ENCODE data around the gene E2F4. TPM values are rescaled to one million over a fixed set of nuclear protein-coding genes. Genes with fewer than 3 reads are reported as not detected.
A peak's percentile ranks its signal among the peaks of the same experiment; 100 is the strongest.

Gene E2F4
- total and polyA plus RNA-seq, 9 of the 15 experiments (the other 6 are each of a cell fraction or from before 2014, with no cell fraction given): 9.7 to 139 (median 106) TPM

DNA sequence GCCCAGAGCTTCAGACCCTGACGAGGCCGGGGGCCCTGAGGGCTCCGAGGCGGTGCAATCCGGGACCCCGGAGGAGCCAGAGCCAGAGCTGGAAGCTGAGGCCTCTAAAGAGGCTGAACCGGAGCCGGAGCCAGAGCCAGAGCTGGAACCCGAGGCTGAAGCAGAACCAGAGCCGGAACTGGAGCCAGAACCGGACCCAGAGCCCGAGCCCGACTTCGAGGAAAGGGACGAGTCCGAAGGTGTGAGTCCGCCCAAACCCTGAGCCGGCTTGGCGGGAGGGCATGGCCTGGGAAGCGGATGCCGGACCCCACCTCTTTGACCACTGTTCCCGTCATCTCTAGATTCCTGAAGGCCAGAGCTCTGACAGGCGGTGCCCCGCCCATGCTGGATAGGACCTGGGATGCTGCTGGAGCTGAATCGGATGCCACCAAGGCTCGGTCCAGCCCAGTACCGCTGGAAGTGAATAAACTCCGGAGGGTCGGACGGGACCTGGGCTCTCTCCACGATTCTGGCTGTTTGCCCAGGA lies 17.2 kb upstream of the E2F4 start:
- H3K79me2 ChIP-seq (ENCODE audit: control insufficient read depth, insufficient read depth, low read length): no peaks in the 10 kb centered on the region
- H3K9ac ChIP-seq (ENCODE audit: insufficient read depth in 1 of 2, low read depth in 2 of 2, low read length in 2 of 2): 0 out of 4 replicates have a peak overlapping the region, but pooled peaks of 1 of the 2 experiments have one; percentile 13
- ChIA-PET POLR2A (interaction anchor here (0.6 to 1.2 kb wide), 3 partner anchors 24 to 268 kb away, joined by 3 read pairs; partner anchors contain the start of genes B3GNT9 and CES4A), CTCF (ENCODE audit: low intra/inter-chr PET ratio) (no interaction called here)
- ATAC-seq: no peak
- in situ Hi-C loops (cut with MboI) (loop anchor here (25.0 kb wide), 1 partner anchor 212 kb away; the partner anchor contains the start of gene CES3), intact Hi-C loops (cut with micrococcal nuclease) (no loop called here)
- 94% methylated on average over 22 of the region's 31 CpGs for WGBS (ENCODE audit: insufficient coverage, low coverage, missing lambda C conversion rate)
- H3K4me3 ChIP-seq: no peak overlapping the region
- no peaks in the 10 kb centered on the region for H3K36me3 ChIP-seq (ENCODE audit: control insufficient read depth, insufficient read depth, low read length)
- H3K27me3 ChIP-seq (ENCODE audit: control insufficient read depth in 2 of 2, insufficient read depth in 2 of 2, low read length in 2 of 2): no peaks in the 10 kb centered on the region
- H3K9me1 ChIP-seq (ENCODE audit: control insufficient read depth, insufficient read depth, low read length): no peaks in the 10 kb centered on the region
- no peak for FAIRE-seq
- BruUV-seq (replicated peaks): no TSS peak
- no peaks in the 10 kb centered on the region for H4K20me1 ChIP-seq (replicated peaks; ENCODE audit: control insufficient read depth, insufficient read depth, low read length)
- TF ChIP-seq NFIC (IDR thresholded peaks at IDR 0.05) (0 out of 2 replicates have a peak, but pooled peaks have one; percentile 11), MLX (CRISPR knock-in tag; conservative IDR thresholded peaks at IDR 0.05) (no peak)
- DNase-seq (ENCODE audit: extremely low read depth in 1 of 4, low spot score in 3 of 4): no peak
- H3K4me2 ChIP-seq (ENCODE audit: insufficient read depth, low read length): no peak overlapping the region
- H3K27ac ChIP-seq (ENCODE audit: extremely low read depth, low read depth, low read length): no peak overlapping the region
- H3K4me1 ChIP-seq (replicated peaks in 1 of 2; ENCODE audit: control insufficient read depth in 2 of 2, insufficient read depth in 2 of 2, low read length in 2 of 2): peaks cover 16 to 55% of the 10 kb centered on the region in 2 experiments; a peak in 4 of 5 replicates
- H2AFZ ChIP-seq (ENCODE audit: low read depth, low read length): no peak overlapping the region
- no peaks in the 10 kb centered on the region for H3K9me3 ChIP-seq (replicated peaks; ENCODE audit: control insufficient read depth, insufficient read depth, low read depth, low read length)

DNA sequence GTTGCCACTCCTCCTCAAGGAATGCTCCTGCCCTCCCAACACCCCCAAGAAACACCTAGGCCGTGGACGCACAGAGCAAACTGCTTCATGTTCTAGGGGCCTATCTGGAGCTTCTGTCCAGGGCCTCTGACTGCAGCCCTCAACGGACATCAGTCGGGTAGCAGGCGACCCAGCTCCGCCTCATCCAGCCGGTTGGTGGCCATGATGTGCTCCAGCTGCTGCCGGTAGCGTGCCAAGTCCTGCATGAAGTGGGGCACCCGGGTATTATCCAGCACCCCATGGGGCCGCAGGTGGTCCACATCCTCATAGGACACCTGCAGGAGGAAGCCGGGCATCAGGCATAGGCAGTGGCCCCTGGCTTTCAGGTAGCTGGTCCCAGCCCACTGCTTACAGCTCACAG lies 15.3 kb upstream of the E2F4 start:
- peaks cover 2 to 48% of the 10 kb centered on the region in 2 experiments; a peak in 4 of 5 replicates for H3K4me1 ChIP-seq (replicated peaks in 1 of 2; ENCODE audit: control insufficient read depth in 2 of 2, insufficient read depth in 2 of 2, low read length in 2 of 2)
- no peaks in the 10 kb centered on the region for H3K36me3 ChIP-seq (ENCODE audit: control insufficient read depth, insufficient read depth, low read length)
- H3K9me3 ChIP-seq (replicated peaks; ENCODE audit: control insufficient read depth, insufficient read depth, low read depth, low read length): no peaks in the 10 kb centered on the region
- no peaks in the 10 kb centered on the region for H4K20me1 ChIP-seq (replicated peaks; ENCODE audit: control insufficient read depth, insufficient read depth, low read length)
- in situ Hi-C loops (cut with MboI): no loop called here
- ChIA-PET CTCF (ENCODE audit: low intra/inter-chr PET ratio) (no interaction called here), POLR2A (interaction anchor here (0.6 to 1.1 kb wide), 5 partner anchors 8 to 249 kb away, joined by 3 to 6 read pairs (median 3); partner anchors contain the start of gene EXOC3L1)
- TF ChIP-seq, protein P1, sequence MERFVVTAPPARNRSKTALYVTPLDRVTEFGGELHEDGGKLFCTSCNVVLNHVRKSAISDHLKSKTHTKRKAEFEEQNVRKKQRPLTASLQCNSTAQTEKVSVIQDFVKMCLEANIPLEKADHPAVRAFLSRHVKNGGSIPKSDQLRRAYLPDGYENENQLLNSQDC (CRISPR knock-in tag; IDR thresholded peaks at IDR 0.05): no peak
- peak; percentile 40; the same call in 1 of the 2 replicates for TF ChIP-seq POLR2G (IDR thresholded peaks at IDR 0.05; ENCODE audit: low read depth, low read length)
- TF ChIP-seq, protein P2, sequence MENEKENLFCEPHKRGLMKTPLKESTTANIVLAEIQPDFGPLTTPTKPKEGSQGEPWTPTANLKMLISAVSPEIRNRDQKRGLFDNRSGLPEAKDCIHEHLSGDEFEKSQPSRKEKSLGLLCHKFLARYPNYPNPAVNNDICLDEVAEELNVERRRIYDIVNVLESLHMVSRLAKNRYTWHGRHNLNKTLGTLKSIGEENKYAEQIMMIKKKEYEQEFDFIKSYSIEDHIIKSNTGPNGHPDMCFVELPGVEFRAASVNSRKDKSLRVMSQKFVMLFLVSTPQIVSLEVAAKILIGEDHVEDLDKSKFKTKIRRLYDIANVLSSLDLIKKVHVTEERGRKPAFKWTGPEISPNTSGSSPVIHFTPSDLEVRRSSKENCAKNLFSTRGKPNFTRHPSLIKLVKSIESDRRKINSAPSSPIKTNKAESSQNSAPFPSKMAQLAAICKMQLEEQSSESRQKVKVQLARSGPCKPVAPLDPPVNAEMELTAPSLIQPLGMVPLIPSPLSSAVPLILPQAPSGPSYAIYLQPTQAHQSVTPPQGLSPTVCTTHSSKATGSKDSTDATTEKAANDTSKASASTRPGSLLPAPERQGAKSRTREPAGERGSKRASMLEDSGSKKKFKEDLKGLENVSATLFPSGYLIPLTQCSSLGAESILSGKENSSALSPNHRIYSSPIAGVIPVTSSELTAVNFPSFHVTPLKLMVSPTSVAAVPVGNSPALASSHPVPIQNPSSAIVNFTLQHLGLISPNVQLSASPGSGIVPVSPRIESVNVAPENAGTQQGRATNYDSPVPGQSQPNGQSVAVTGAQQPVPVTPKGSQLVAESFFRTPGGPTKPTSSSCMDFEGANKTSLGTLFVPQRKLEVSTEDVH (IDR thresholded peaks at IDR 0.05; ENCODE audit: low read depth, partially characterized antibody): no peak
- TF ChIP-seq ZNF224 (CRISPR knock-in tag; IDR thresholded peaks at IDR 0.05): no peak
- TF ChIP-seq PPARD (CRISPR knock-in tag; IDR thresholded peaks at IDR 0.05): no peak
- no peak for TF ChIP-seq MEF2A (IDR thresholded peaks at IDR 0.05; ENCODE audit: control insufficient read depth, low read depth, low read length)
- TF ChIP-seq TOE1 (IDR thresholded peaks at IDR 0.05; ENCODE audit: borderline replicate concordance): no peak
- TF ChIP-seq TOE1 (CRISPR knock-in tag; IDR thresholded peaks at IDR 0.05; ENCODE audit: borderline replicate concordance, low read depth): no peak
- TF ChIP-seq TCF7 (IDR thresholded peaks at IDR 0.05; ENCODE audit: borderline replicate concordance): no peak
- no TSS peak for BruUV-seq (replicated peaks)
- no peak overlapping the region for H3K4me2 ChIP-seq (ENCODE audit: insufficient read depth, low read length)
- DNase-seq (ENCODE audit: extremely low read depth in 1 of 4, low spot score in 3 of 4) (no peak), FAIRE-seq (no peak), ATAC-seq (no peak)
- no peak overlapping the region for H3K4me3 ChIP-seq
- H3K9me1 ChIP-seq (ENCODE audit: control insufficient read depth, insufficient read depth, low read length): no peaks in the 10 kb centered on the region
- no peaks in the 10 kb centered on the region for H3K27me3 ChIP-seq (ENCODE audit: control insufficient read depth in 2 of 2, insufficient read depth in 2 of 2, low read length in 2 of 2)
- H3K79me2 ChIP-seq (ENCODE audit: control insufficient read depth, insufficient read depth, low read length): no peaks in the 10 kb centered on the region
- WGBS (ENCODE audit: insufficient coverage, low coverage, missing lambda C conversion rate): 63% methylated on average over 12 of the region's 12 CpGs
- no peak overlapping the region for H2AFZ ChIP-seq (ENCODE audit: low read depth, low read length)
- H3K27ac ChIP-seq (ENCODE audit: extremely low read depth, low read depth, low read length): no peak overlapping the region
- intact Hi-C loops (cut with micrococcal nuclease): no loop called here
- H3K9ac ChIP-seq (ENCODE audit: insufficient read depth in 1 of 2, low read depth in 2 of 2, low read length in 2 of 2): peak overlapping the region in 1 of 2 experiments; percentile 15; a peak in 1 of 4 replicates
